Thoracic aorta (tissue), 2 donors: Measurements from ENCODE around the gene ATG9B. TPM values are rescaled to one million over a fixed set of nuclear protein-coding genes. Genes with fewer than 3 reads are reported as not detected.

ENCODE experiments used
- ATAC-seq: fragments of 150-250 bp; one replicate; pipeline ENCODE4 v1.8.0; 2017; ENCODE audit warnings: low read depth; ENCODE audit not compliant: insufficient number of reproducible peaks, low FRiP score
- DNase-seq: peaks from one replicate; pipeline ENCODE4 v3.0.0-alpha.2; 2020; ENCODE audit warnings: low spot score
- H3K27ac ChIP-seq, 2 donors: fragments of 200-600 bp; sonication (generic); 1 replicate in 1 of 2; 2 replicates in 1 of 2; pipeline ENCODE4 v1.5.1; 2016; ENCODE audit warnings: mild to moderate bottlenecking in 2 of 2, moderate library complexity in 2 of 2
- H3K27me3 ChIP-seq: fragments of 200-600 bp; sonication (generic); replicated peaks from 2 replicates; pipeline ENCODE4 v1.6.0; 2016; ENCODE audit warnings: mild to moderate bottlenecking; ENCODE audit not compliant: insufficient read depth
- H3K36me3 ChIP-seq: fragments of 200-600 bp; sonication (generic); one replicate; pipeline ENCODE4 v1.5.1; 2016
- H3K4me1 ChIP-seq, 2 donors: fragments of 200-600 bp; sonication (generic); 1 replicate in 1 of 2; 2 replicates in 1 of 2; pipeline versions ENCODE4 v1.5.1 to v1.6.0; 2016; ENCODE audit warnings: low read depth in 2 of 2, mild to moderate bottlenecking in 1 of 2; ENCODE audit not compliant: control insufficient read depth in 1 of 2
- H3K4me3 ChIP-seq: fragments of 200-600 bp; sonication (generic); 2 replicates; pipeline ENCODE4 v1.5.1; 2016; ENCODE audit warnings: mild to moderate bottlenecking
- H3K9me3 ChIP-seq: fragments of 200-600 bp; sonication (generic); 2 replicates; pipeline ENCODE4 v1.5.1; 2016
- total RNA-seq, 2 donors: library from RNA; depleted of rRNA; stranded (reverse); fragments of >200 nt; gene quantifications; one replicate each; pipeline versions ENCODE4 v1.1.0 to v1.2.3, GENCODE V29; 2016
- TF ChIP-seq, protein P1 (sequence below): fragments of 200-600 bp; sonication (generic); IDR thresholded peaks from one replicate; pipeline ENCODE4 v1.5.1; 2019; ENCODE audit warnings: antibody characterized with exemption

Gene ATG9B
- total RNA-seq, 2 donors from 2014 or later: 1.2 TPM; not detected in 1

GRCh38 chr7:150965273-150965830 is 58.9 kb downstream of the ATG9B start:
- DNase-seq (no peak), ATAC-seq (no peak)
- Histone ChIP-seq H3K27me3 (no peaks in the 10 kb centered on the region), H3K4me3 (no peak overlapping the region), H3K4me1 (no peaks in the 10 kb centered on the region), H3K36me3 (no peaks in the 10 kb centered on the region), H3K27ac (no peak overlapping the region), H3K9me3 (no peaks in the 10 kb centered on the region)
- TF ChIP-seq, protein P1, sequence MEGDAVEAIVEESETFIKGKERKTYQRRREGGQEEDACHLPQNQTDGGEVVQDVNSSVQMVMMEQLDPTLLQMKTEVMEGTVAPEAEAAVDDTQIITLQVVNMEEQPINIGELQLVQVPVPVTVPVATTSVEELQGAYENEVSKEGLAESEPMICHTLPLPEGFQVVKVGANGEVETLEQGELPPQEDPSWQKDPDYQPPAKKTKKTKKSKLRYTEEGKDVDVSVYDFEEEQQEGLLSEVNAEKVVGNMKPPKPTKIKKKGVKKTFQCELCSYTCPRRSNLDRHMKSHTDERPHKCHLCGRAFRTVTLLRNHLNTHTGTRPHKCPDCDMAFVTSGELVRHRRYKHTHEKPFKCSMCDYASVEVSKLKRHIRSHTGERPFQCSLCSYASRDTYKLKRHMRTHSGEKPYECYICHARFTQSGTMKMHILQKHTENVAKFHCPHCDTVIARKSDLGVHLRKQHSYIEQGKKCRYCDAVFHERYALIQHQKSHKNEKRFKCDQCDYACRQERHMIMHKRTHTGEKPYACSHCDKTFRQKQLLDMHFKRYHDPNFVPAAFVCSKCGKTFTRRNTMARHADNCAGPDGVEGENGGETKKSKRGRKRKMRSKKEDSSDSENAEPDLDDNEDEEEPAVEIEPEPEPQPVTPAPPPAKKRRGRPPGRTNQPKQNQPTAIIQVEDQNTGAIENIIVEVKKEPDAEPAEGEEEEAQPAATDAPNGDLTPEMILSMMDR: no peak

Other genes starting within 250 kb of the ATG9B start
- 10 to 100 TPM; 21.0 to 25.2 TPM for gene TMEM176B, start 224.1 kb downstream of the ATG9B start, total RNA-seq
- 10 to 100 TPM in 1 of 2 donors, 1 to 10 TPM in 1; 9.1 to 23.4 TPM for gene TMEM176A, start 223.7 kb downstream of the ATG9B start, total RNA-seq
- gene AOC1, start 172.0 kb downstream of the ATG9B start, total RNA-seq: not detected
- 1 to 10 TPM in 1 of 2 donors, not detected in 1; 1.2 TPM for gene KCNH2, start 46.2 kb downstream of the ATG9B start, total RNA-seq
- 10 to 100 TPM in 1 of 2 donors, 1 to 10 TPM in 1; 8.4 to 18.6 TPM for gene NOS3, start 33.5 kb downstream of the ATG9B start, total RNA-seq
- gene ABCB8, start 4.0 kb upstream of the ATG9B start, total RNA-seq: 10 to 100 TPM; 34.1 to 35.1 TPM
- 1 to 10 TPM; 2.0 to 2.8 TPM for gene ASIC3, start 24.0 kb upstream of the ATG9B start, total RNA-seq
- gene CDK5, start 33.4 kb upstream of the ATG9B start, total RNA-seq: 1 to 10 TPM; 1.8 to 3.1 TPM
- 100 to 1,000 TPM in 1 of 2 donors, 10 to 100 TPM in 1; 89.1 to 119 TPM for gene SLC4A2, start 35.1 kb upstream of the ATG9B start, total RNA-seq
- 100 to 1,000 TPM in 1 of 2 donors, 10 to 100 TPM in 1; 59.0 to 110 TPM for gene FASTK, start 56.3 kb upstream of the ATG9B start, total RNA-seq
- 10 to 100 TPM; 25.7 to 35.2 TPM for gene TMUB1, start 59.0 kb upstream of the ATG9B start, total RNA-seq
- 10 to 100 TPM; 52.1 to 62.8 TPM for gene AGAP3, start 62.0 kb upstream of the ATG9B start, total RNA-seq
- gene GBX1, start 143.2 kb upstream of the ATG9B start, total RNA-seq: not detected
- gene ASB10, start 162.8 kb upstream of the ATG9B start, total RNA-seq: not detected
- not detected for gene H2BK1, start 186.0 kb upstream of the ATG9B start, total RNA-seq
- 10 to 100 TPM; 25.3 to 44.1 TPM for gene ABCF2, start 202.7 kb upstream of the ATG9B start, total RNA-seq
- 10 to 100 TPM; 78.9 to 85.3 TPM for gene CHPF2, start 208.0 kb upstream of the ATG9B start, total RNA-seq
- 100 to 1,000 TPM in 1 of 2 donors, 10 to 100 TPM in 1; 51.1 to 110 TPM for gene SMARCD3, start 224.2 kb upstream of the ATG9B start, total RNA-seq